Neutrophil (primary cell): ENCODE data around the gene AP1M2.
"Not testable (repeated sequence)": the region's sequence is repeated elsewhere in the genome, so short reads cannot be mapped to it uniquely, and the experiment has no call there.

ENCODE experiments used
- H3K27ac ChIP-seq: fragments of 200-600 bp; sonication (generic); 2 replicates; pipeline ENCODE4 v1.5.1; 2016; ENCODE audit warnings: mild to moderate bottlenecking, moderate library complexity
- H3K27me3 ChIP-seq: fragments of 200-600 bp; sonication (generic); 2 replicates; pipeline ENCODE4 v1.6.0; 2016; ENCODE audit warnings: mild to moderate bottlenecking
- H3K36me3 ChIP-seq: fragments of 200-600 bp; sonication (generic); 2 replicates; pipeline ENCODE4 v1.5.1; 2017
- H3K4me1 ChIP-seq, 2 experiments: fragments of 200-600 bp in 1 of 2; sonication (generic) in 1 of 2; 1 replicate in 1 of 2; 2 replicates in 1 of 2; pipeline versions ENCODE4 v1.5.1 to v1.6.1; 2013 to 2016; ENCODE audit warnings: low read depth in 1 of 2, low read length in 1 of 2, mild to moderate bottlenecking in 1 of 2, moderate library complexity in 1 of 2; ENCODE audit not compliant: control insufficient read depth in 1 of 2, insufficient read depth in 1 of 2
- H3K4me3 ChIP-seq, 2 experiments: fragments of 200-600 bp in 1 of 2; sonication (generic) in 1 of 2; 1 replicate in 1 of 2; 2 replicates in 1 of 2; pipeline ENCODE4 v1.5.1; 2013 to 2016; ENCODE audit warnings: low read depth in 1 of 2, low read length in 1 of 2, mild to moderate bottlenecking in 1 of 2, moderate library complexity in 1 of 2
- H3K9me3 ChIP-seq: fragments of 200-600 bp; sonication (generic); 2 replicates; pipeline ENCODE4 v1.5.1; 2016
- TF ChIP-seq, protein P1 (sequence below): fragments of 200-600 bp; sonication (generic); IDR thresholded peaks from 2 replicates; pipeline ENCODE4 v1.5.1; 2016; ENCODE audit warnings: antibody characterized with exemption

The AP1M2 gene

DNA sequence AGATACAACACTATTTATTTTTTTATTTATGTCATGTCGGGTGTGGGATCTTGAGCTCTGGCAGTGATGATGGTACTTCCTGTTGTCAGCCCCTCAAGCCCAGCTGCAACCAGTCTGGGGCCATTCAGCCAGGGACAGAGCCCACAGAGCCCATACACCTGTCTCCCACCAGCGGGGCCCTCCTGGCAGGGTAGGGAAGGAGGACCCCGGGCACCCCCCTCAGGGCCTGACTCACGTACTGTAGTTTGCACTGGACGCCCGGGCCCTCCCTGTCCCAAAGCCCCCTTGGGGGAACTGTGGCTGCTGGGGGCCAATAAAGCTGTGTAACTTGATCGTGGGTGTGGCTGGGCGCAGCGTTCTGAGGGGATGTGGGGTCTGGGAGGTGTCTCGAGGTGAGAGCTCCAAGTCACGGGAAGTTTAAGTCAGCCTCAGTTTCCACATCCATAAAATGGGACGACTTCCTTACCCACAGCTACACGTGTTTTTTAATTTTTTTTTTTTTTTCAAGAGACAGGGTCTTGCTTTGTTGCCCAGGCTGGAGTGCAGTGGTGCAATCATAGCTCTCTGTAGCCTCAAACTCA, 33.9 kb downstream of the AP1M2 start:
- H3K36me3 ChIP-seq: peaks cover 84% of the 10 kb centered on the region
- H3K27ac ChIP-seq: no peak overlapping the region
- H3K4me3 ChIP-seq: no peak overlapping the region
- TF ChIP-seq, protein P1, sequence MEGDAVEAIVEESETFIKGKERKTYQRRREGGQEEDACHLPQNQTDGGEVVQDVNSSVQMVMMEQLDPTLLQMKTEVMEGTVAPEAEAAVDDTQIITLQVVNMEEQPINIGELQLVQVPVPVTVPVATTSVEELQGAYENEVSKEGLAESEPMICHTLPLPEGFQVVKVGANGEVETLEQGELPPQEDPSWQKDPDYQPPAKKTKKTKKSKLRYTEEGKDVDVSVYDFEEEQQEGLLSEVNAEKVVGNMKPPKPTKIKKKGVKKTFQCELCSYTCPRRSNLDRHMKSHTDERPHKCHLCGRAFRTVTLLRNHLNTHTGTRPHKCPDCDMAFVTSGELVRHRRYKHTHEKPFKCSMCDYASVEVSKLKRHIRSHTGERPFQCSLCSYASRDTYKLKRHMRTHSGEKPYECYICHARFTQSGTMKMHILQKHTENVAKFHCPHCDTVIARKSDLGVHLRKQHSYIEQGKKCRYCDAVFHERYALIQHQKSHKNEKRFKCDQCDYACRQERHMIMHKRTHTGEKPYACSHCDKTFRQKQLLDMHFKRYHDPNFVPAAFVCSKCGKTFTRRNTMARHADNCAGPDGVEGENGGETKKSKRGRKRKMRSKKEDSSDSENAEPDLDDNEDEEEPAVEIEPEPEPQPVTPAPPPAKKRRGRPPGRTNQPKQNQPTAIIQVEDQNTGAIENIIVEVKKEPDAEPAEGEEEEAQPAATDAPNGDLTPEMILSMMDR: no peak
- no peaks in the 10 kb centered on the region for H3K27me3 ChIP-seq
- peaks cover 8 to 12% of the 10 kb centered on the region in 2 experiments for H3K4me1 ChIP-seq
- no peaks in the 10 kb centered on the region for H3K9me3 ChIP-seq

DNA sequence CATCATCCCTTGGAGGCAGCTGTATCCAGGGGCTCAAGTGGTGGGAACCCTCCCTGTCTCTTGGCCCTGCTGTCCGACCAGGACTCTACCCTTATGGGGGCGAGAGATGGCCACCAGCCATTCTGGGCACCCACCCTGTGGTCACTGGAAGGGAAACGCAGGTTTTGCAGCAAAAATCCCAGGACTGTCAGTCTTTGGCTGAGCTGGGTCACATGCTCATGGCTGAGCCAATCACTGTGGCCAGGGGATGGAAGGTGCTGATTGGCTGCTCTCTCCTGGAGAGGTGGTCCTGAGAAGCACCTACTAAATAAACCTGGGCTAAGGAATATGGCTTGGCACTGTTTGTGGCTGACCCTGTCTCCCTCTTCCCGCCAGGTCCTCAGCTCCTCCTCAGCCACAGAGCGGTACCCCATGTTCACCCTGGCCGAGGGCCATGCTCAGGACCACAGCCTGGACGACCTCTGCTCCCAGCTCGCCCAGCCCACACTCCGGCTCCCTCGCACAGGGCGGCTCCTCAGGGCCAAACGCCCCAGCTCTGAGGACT, 34.5 kb downstream of the AP1M2 start:
- no peak overlapping the region for H3K4me3 ChIP-seq
- H3K4me1 ChIP-seq: peaks cover 8 to 12% of the 10 kb centered on the region in 2 experiments
- no peak overlapping the region for H3K27ac ChIP-seq
- TF ChIP-seq, protein P1: no peak
- peaks cover 79% of the 10 kb centered on the region for H3K36me3 ChIP-seq
- H3K27me3 ChIP-seq: no peaks in the 10 kb centered on the region
- H3K9me3 ChIP-seq: no peaks in the 10 kb centered on the region

DNA sequence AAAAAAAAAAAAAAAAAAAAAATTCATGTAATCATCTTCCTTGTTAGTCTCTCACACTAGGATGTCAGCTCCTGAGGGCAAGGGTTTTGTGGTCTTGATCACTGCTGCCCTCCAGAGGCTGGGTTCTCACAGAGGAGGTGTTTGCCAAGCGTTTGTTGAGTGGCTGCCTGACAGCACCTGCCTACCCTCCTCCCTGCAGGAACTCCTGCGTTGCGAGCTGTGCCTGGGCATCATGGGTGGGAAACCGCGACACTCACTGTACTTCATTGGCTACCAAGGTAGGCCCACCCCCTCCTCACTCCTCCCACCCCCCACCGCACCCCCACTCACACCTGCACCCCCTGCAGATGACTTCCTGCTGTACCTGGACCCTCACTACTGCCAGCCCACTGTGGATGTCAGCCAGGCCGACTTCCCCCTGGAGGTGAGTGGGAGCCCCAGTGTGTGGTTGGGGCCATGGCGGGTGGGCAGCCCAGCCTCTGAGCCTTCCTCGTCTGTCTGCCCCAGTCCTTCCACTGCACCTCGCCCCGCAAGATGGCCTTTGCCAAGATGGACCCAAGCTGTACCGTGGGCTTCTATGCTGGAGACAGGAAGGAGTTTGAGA, 35.3 kb downstream of the AP1M2 start:
- Histone ChIP-seq H3K36me3 (peaks cover 80% of the 10 kb centered on the region), H3K9me3 (no peaks in the 10 kb centered on the region), H3K27ac (no peak overlapping the region), H3K4me1 (peaks cover 8 to 12% of the 10 kb centered on the region in 2 experiments), H3K4me3 (no peak overlapping the region), H3K27me3 (no peaks in the 10 kb centered on the region)
- TF ChIP-seq, protein P1: no peak

DNA sequence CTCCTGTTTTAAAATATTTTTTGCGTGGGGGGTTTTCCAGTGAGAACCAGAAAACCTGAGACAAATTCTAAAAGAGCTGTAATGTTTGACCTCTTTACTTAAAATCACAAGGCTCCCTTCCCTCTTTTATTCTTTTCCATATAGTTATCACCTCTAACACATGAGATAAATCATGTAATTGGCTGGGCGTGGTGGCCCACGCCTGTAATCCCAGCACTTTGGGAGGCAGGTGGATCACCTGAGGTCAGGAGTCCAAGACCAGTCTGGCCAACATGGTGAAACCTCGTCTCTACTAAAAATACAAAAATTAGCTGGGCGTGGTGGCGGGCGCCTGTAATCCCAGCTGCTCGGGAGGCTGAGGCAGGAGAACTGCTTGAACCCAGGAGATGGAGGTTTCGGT, 36.1 kb downstream of the AP1M2 start:
- not testable (repeated sequence) for H3K27ac ChIP-seq, H3K4me3 ChIP-seq, H3K27me3 ChIP-seq, H3K9me3 ChIP-seq
- H3K36me3 ChIP-seq: peaks cover 86% of the 10 kb centered on the region
- peaks cover 8 to 12% of the 10 kb centered on the region in 2 experiments for H3K4me1 ChIP-seq

DNA sequence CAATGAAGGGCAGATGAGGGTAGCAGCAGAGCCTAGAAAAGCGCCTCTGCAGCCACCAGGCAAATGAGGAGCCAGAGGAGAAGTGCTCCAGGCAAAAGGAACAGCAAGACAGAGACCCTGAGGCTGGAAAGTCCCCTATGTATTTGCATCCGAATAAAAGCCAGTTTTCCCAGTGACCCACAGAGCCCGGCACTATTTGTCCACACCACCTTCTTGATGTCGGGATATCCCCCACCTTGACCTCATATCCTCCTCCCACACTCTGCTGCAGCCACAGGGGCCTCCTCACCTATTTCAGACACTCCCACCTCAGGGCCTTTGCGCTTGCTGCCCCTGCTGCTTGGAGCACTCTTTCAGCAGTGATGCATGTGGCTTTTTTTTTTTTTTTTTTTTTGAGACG, 36.8 kb downstream of the AP1M2 start:
- Histone ChIP-seq H3K27me3 (no peaks in the 10 kb centered on the region), H3K9me3 (no peaks in the 10 kb centered on the region), H3K4me3 (no peak overlapping the region), H3K27ac (no peak overlapping the region), H3K4me1 (peaks cover 7 to 8% of the 10 kb centered on the region in 2 experiments), H3K36me3 (peaks cover 89% of the 10 kb centered on the region)
- TF ChIP-seq, protein P1: no peak

DNA sequence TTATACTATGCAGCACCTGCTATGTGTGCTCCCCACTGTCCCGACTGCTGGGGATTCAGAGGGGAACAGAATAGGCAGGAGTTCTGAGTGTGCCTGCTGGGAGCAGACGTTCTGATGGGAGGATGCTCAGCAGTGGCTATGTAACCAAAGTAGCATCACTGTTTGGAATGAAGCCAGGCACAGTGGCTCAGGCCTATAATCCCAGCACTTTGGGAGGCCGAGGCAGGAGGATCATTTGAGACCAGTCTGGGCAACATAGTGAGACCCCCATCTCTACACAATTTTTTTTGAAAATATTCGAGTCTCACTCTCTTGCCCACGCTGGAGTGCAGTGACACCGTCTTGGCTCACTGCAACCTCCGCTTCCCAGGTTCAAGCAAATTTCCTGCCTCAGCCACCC, 37.4 kb downstream of the AP1M2 start:
- Histone ChIP-seq H3K4me1 (peaks cover 12 to 14% of the 10 kb centered on the region in 2 experiments), H3K27me3 (no peaks in the 10 kb centered on the region), H3K36me3 (peaks cover 83% of the 10 kb centered on the region), H3K4me3 (no peak overlapping the region), H3K9me3 (no peaks in the 10 kb centered on the region), H3K27ac (no peak overlapping the region)
- TF ChIP-seq, protein P1: no peak
